Amniotic epithelial cell (primary cell): ENCODE data around the gene IL2RG.

ENCODE experiments used
- DNase-seq: peaks from one replicate; pipeline ENCODE4 v3.0.0-alpha.2; 2010; ENCODE audit warnings: low read depth

IL2RG gene

GRCh38 chrX:71107762-71108360, 3.5 kb downstream of the IL2RG start:
- no peak for DNase-seq

- no peak for DNase-seq
Observed at GRCh38 chrX:71107245-71107644, 4.1 kb downstream of the IL2RG start.

- DNase-seq, result no peak
Observed at GRCh38 chrX:71106427-71106826, 5.0 kb downstream of the IL2RG start, which contains the start of gene CXorf65. CXorf65 (minus strand) TSS chrX:71106740; CDS start chrX:71106556, 184 bp downstream.

GRCh38 chrX:71105628-71106027, 5.7 kb downstream of the IL2RG start:
- no peak for DNase-seq

- DNase-seq, result no peak
Observed at GRCh38 chrX:71103110-71103983, 8.0 kb downstream of the IL2RG start.

- no peak for DNase-seq
Observed at GRCh38 chrX:71102292-71102691, 9.1 kb downstream of the IL2RG start.

GRCh38 chrX:71100581-71101505, 10.5 kb downstream of the IL2RG start:
- no peak for DNase-seq

- DNase-seq, result no peak
Observed at GRCh38 chrX:71099736-71100135, 11.6 kb downstream of the IL2RG start.

GRCh38 chrX:71098951-71099506, 12.3 kb downstream of the IL2RG start:
- DNase-seq, result no peak

GRCh38 chrX:71098302-71098701, 13.1 kb downstream of the IL2RG start:
- DNase-seq, result peak; percentile 44

GRCh38 chrX:71096760-71097032, 14.7 kb downstream of the IL2RG start:
- no peak for DNase-seq

GRCh38 chrX:71095981-71096759, 15.2 kb downstream of the IL2RG start:
- DNase-seq, result peak; percentile 37

GRCh38 chrX:71095555-71095980, 15.8 kb downstream of the IL2RG start, which contains the start of gene FOXO4:
FOXO4 (plus strand) TSS chrX:71095851; CDS start chrX:71096529, 678 bp downstream.
- DNase-seq, result peak; percentile 82

GRCh38 chrX:71095033-71095432, 16.3 kb downstream of the IL2RG start:
- no peak for DNase-seq

GRCh38 chrX:71091263-71091662, 20.1 kb downstream of the IL2RG start:
- no peak for DNase-seq

GRCh38 chrX:71085900-71086299, 25.5 kb downstream of the IL2RG start:
- DNase-seq, result no peak

GRCh38 chrX:71082822-71083221, 28.6 kb downstream of the IL2RG start:
- DNase-seq, result no peak

GRCh38 chrX:71082124-71082647, 29.2 kb downstream of the IL2RG start:
- DNase-seq, result no peak

GRCh38 chrX:71081330-71082123, 29.9 kb downstream of the IL2RG start:
- DNase-seq, result peak; percentile 78

GRCh38 chrX:71070531-71070930, 40.8 kb downstream of the IL2RG start:
- no peak for DNase-seq
